HG03097 (cell line): ENCODE results near the gene ARAP2.
A peak's percentile ranks its signal among the peaks of the same experiment; 100 is the strongest.

ENCODE experiments used
- ATAC-seq: cut with Tn5 transposase; IDR thresholded peaks from one replicate; pipeline ENCODE4 v1.9.1; 2021; ENCODE audit not compliant: unreplicated experiment, low FRiP score

ARAP2 gene

DNA sequence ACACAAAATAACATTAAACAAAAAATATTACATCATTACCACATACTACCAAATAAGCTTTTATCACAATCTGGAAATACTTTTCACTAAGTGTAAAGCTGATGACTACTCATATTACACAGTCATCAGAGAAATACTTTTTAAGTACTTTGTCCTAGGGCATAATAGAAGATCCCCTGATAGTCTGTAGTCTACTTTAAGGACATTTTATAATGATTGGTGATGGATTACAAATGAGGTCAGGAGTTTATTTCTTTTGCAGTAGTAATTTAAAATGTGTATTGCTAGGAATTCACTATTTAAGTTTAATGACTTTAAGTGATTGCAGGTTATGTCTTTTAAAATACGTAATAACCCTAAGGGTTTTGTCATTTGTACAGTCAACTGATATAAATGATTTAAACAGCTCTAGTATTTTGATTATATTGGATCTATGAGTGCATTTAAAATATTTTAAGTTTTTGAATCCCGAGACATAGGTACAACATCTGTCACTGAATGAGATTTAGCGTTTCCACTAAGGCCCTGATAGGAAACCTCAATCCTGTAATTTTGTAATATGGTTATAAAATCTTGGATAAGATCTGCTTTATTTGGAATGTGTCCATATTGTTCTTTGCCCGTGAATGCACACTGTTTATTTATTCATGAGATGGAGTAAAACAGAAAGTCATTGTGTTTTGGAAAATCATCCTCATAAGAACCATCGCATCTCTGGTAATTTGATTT is 189.5 kb downstream of the ARAP2 start:
- no peak for ATAC-seq

DNA sequence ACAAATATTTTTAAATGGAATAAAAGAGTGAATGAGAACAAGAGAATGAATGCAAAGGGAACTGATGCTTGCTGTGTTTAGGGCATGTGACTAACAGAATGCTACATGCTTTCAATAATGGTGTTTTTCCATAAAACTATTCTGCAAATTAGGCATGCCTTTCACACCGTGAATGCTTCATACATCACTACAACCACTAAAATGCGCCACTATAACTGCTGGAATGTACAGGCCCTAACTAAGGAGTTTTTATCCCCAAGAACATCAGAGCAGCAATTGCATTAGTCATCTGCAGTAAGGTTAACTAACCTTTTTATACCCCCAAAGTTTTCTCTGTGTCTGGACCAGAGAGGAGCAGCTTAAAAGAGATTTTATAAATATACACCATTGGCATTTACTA is 190.4 kb downstream of the ARAP2 start:
- no peak for ATAC-seq

DNA sequence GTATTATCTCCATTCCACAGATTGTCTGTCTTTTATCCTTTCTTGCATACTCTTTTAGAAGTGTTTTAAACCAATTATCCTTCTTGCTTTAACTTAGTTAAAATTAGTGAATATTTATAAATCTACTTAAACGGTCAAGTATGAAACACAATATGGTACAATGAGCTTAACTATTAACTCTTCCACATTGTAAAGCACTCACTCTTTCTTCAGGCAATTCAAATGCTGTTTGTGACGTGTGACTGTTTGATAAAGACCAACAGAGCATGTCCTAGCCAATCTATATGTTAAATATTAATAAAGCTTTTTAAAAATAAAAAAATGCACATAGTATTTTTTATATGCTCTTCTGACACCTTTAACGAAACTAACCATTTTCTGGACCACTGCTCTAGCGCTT is 192.7 kb downstream of the ARAP2 start:
- ATAC-seq: no peak

DNA sequence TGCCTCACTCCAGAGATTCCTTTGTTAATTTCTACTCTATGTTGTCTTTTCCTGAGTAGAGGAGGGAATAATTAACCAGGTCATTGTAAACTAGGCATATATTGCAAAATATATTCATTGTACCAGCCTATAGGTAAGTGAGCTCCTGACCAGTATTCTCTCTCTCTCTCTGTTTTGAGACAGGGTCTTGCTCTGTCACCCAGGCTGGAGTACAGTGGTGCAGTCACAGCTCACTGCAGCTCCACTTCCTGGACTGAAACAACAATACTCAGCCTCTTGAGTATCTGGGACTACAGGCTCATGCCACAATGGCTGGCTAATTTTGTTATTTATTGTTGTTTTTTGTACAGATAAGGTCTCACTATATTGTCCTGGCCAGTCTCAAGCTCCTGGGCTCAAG is 198.3 kb downstream of the ARAP2 start:
- ATAC-seq: no peak

GRCh38 chr4:36043901-36044300 is 200.4 kb downstream of the ARAP2 start:
- ATAC-seq: no peak

GRCh38 chr4:36043241-36043640 is 201.1 kb downstream of the ARAP2 start:
- no peak for ATAC-seq

DNA sequence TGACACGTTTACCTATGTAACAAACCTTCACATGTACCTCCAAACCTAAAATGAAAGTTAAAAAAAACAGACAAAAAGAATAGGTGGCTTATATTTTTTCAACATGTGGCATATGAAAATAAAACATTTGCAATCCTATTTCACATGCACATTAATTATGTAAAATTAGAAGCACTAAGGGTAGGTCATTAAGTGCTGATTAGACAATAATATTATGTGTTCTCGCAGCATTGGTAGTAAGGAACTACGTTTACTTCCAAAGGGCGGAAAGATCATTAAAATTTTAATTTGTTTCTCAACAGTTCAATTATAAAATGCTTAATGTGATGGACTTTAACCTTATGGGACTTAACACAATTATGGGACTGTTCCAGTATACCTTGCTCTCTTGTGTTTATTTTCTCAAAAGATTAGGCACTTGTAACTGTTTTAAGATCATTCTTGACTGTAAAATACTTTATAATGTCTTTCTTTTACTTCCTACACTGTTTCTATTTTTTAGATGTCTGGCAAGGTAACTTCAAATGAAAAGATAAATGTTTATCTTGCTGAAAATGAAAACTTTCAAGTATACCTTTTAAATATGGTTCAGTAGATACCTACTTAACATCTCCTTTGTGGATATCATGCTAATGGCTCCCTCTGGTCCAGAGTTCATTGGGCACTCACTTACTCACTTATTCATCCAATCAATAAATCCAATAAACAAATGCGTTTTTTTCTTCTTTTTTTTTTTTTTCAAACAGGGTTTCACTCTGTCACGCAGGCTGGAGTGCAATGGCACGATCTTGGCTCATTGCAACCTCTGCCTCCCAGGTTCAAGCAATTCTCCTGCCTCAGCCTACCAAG is 202.0 kb downstream of the ARAP2 start:
- no peak for ATAC-seq

DNA sequence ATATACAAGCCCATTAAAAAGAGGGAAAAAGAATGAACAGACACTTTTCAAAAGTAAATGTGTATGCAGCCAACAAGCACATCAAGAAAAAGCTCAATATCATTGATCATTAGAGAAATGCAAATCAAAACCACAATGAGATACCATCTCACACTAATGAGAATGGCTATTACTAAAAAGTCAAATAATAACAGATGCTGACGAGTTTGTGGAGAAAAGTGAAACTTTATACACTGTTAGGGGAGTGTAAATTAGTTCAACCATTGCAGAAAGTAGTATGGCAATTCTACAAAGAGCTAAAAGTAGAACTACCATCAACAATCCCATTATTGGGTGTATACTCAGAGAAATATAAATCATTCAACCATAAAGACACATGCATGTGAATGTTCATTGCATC is 203.0 kb downstream of the ARAP2 start:
- ATAC-seq: peak; percentile 72

DNA sequence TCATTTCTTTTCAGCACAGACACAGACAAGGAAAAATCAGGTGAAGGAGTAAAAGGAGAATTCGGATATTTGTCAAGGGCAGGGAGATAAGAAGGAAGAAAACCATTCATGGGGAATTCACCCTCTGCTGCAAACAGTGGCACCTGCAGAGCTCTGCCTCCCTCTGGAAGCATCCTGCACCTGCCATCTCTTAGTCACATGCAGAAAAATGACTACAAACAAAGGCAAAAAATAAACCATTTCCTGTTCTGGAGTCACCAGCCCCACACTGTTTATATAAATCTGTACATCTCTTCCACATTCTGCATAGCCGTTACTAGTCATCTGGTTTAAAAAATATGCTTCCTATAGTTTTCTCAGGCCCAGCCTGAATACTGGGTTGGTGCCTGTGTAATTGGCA is 205.3 kb downstream of the ARAP2 start:
- ATAC-seq: no peak

GRCh38 chr4:36038491-36038890 is 205.8 kb downstream of the ARAP2 start:
- no peak for ATAC-seq

DNA sequence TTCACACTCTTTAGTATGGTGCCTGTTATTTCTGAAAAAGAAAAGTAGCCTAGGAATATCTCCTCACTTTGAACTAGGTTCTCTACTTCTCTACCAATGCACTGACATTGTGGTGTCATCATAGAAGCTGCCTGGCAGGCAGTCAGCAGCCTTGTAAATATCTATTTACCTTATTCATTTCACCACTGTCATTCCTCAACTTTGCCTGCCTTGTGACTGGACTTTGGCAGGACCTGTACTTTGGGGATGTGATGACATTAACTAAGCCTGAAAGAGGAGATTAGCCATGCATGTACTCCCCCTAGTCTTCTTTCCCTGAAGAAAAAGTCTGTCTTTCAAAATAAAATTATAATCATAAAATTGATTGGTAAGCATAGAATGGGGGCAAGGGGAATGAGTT is 207.2 kb downstream of the ARAP2 start:
- no peak for ATAC-seq

DNA sequence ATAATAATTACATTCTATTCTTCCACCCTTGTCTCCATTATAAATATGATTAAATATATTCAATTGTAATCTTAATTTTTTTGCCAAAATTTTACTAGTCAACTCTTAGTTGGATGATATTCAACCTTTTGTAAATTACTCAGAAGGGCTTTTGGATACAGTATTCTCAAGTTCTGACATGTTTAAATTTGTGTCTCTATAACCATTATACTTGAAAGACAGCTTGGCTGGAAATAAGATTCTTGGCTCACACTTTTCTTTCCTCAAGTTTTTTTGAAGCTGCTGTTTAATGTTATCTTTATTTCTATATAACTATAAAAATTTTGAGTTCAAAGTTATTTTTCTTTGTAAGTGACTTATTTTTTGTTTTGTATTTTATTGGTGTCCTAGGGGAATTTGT is 214.4 kb downstream of the ARAP2 start:
- no peak for ATAC-seq

- ATAC-seq: no peak
Observed at GRCh38 chr4:36027203-36027602, 217.1 kb downstream of the ARAP2 start.

DNA sequence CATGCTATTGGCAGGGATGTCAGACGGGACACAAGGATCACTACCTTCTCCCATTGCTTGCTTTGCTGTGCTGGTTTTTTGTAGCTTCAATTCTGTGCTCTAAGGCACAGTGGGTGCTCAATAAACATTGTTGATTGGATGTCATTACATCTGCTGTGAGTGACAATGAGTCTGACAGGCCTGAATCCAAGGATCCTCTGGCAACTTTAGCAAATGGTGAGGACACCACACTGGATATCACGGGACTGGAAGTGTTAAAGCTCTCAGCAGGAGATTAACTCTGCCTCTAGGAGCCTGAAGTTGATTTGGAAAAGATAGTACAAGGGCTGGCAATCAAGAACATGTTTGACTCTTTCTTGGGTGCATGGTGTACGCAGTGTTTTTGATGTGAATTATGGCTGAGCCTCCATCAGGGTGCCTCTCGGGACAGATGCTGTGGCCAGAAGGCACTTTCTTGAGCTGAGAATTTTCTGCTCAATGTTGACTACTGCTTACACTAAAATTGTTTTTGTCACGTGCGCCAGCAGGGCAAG is 217.9 kb downstream of the ARAP2 start:
- ATAC-seq: no peak

GRCh38 chr4:36024901-36025660 is 219.2 kb downstream of the ARAP2 start:
- ATAC-seq: no peak

DNA sequence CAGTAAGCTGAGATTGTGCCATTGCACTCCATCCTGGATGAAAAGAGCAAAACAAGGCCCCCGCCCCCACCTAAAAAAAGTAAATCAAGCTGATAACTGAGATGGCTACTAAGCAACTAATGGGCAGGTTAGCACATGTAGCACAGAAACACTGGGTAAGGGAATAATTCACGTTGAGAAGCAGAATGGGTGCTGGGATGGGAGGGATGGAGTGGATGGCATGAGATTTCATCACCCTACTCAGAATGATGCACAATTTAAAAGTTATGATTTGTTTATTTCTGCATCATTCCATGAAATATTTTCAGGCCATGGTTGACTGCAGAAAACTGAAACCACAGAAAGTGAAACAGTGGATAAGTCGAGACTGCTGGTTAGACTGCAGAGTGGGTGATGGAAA is 224.0 kb downstream of the ARAP2 start:
- no peak for ATAC-seq
